ENCODE data around the gene EFNA1.

EFNA1 gene

DNA sequence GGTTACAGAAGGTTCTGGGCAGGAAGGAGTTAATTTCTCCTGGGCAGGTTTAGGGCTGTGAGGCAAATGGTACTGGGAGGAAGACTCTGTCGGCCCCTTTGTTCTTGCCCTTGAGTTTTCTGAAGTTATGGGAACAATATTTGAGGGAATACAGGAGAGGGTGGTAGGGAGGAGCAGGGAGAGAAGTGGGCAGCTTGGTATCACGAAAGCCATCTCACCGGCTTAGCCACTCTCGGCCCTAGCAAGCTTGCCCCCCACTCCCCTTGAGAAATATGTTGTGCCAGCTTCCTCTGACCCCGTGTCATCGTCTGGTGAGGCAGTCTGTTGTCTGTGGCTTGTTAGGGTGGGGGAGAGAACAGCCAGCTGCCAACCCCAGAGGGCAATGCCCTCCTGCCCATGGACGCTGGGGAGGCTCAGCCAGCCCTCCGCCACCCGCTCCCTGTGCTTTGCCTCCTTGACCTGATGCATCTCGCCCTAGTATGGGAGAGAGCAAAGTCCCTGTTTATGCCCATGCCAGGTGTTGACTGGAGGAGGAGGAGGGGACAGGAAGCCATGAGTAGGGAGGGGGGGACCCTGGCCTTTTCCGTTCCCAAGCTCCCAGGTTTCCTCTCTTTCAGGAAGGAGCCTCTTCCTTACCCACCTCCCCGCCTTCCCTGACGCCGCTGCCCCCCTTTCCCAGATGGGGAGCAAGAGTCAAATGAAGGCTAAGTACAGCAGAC is 1.2 kb downstream of the EFNA1 start:
- TF ChIP-seq POLR2A (IDR thresholded peaks at IDR 0.05; ENCODE audit: extremely low read depth, insufficient read length) = no peak
- TF ChIP-seq, protein P1, sequence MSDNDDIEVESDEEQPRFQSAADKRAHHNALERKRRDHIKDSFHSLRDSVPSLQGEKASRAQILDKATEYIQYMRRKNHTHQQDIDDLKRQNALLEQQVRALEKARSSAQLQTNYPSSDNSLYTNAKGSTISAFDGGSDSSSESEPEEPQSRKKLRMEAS (IDR thresholded peaks at IDR 0.05; ENCODE audit: low read depth, low read length) = no peak
- TF ChIP-seq MYC (IDR thresholded peaks at IDR 0.05; ENCODE audit: low read depth, low read length) = no peak
- TF ChIP-seq, protein P2, sequence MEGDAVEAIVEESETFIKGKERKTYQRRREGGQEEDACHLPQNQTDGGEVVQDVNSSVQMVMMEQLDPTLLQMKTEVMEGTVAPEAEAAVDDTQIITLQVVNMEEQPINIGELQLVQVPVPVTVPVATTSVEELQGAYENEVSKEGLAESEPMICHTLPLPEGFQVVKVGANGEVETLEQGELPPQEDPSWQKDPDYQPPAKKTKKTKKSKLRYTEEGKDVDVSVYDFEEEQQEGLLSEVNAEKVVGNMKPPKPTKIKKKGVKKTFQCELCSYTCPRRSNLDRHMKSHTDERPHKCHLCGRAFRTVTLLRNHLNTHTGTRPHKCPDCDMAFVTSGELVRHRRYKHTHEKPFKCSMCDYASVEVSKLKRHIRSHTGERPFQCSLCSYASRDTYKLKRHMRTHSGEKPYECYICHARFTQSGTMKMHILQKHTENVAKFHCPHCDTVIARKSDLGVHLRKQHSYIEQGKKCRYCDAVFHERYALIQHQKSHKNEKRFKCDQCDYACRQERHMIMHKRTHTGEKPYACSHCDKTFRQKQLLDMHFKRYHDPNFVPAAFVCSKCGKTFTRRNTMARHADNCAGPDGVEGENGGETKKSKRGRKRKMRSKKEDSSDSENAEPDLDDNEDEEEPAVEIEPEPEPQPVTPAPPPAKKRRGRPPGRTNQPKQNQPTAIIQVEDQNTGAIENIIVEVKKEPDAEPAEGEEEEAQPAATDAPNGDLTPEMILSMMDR (IDR thresholded peaks at IDR 0.05; ENCODE audit: low read depth, low read length) = no peak
- no peak for DNase-seq (ENCODE audit: low read depth)
- no peak overlapping the region for H3K4me3 ChIP-seq (ENCODE audit: low read depth, low read length)

DNA sequence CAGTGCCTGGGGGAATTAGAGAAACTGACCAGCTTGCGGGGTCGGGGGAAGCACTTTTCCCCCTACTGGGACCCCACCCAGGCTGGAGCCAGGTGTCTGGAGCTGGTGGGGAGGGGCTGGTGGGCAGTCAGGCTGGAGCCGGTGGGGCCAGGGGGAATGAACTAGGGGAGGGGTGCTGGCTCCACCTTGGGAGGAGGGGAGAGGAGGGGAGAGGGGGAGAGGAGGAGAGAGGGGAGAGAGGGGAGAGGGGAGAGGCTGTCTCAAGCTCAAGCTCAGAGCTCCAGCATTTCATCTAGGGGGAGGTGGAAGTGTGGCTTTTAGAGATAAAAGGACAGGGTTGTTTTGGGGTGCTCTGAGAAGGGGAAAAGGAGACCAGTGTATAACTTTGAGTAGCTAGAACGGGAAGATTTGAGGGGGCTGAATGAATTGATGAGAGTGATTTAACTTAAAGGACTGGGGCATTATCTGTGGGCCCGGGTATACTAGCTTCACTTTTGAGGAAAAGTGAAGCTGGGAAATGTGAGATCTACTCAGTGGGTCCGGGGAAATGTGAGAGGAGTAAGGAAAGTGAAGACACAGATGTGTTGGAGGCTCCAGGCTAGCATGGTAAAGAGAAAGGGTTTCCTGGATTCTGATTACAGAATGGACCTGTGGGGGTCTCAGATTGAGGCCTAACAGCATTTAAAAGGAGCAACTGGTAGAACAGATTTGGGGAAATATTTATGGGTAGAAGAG is 2.8 kb downstream of the EFNA1 start:
- DNase-seq (ENCODE audit: low read depth) = no peak
- no peak overlapping the region for H3K4me3 ChIP-seq (ENCODE audit: low read depth, low read length)
- TF ChIP-seq POLR2A (IDR thresholded peaks at IDR 0.05; ENCODE audit: extremely low read depth, insufficient read length) (no peak), MYC (IDR thresholded peaks at IDR 0.05; ENCODE audit: low read depth, low read length) (no peak)
- TF ChIP-seq, protein P1 (IDR thresholded peaks at IDR 0.05; ENCODE audit: low read depth, low read length) = no peak
- TF ChIP-seq, protein P2 (IDR thresholded peaks at IDR 0.05; ENCODE audit: low read depth, low read length) = no peak

DNA sequence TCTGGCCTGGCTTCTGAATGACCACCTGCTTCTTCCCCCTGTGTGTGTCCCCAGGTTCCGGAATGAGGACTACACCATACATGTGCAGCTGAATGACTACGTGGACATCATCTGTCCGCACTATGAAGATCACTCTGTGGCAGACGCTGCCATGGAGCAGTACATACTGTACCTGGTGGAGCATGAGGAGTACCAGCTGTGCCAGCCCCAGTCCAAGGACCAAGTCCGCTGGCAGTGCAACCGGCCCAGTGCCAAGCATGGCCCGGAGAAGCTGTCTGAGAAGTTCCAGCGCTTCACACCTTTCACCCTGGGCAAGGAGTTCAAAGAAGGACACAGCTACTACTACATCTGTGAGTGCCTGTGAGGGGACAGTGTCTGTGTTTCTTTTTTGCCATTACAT is 3.6 kb downstream of the EFNA1 start:
- no peak overlapping the region for H3K4me3 ChIP-seq (ENCODE audit: low read depth, low read length)
- DNase-seq (ENCODE audit: low read depth) = no peak
- TF ChIP-seq MYC (IDR thresholded peaks at IDR 0.05; ENCODE audit: low read depth, low read length) (no peak), POLR2A (IDR thresholded peaks at IDR 0.05; ENCODE audit: extremely low read depth, insufficient read length) (no peak)
- TF ChIP-seq, protein P1 (IDR thresholded peaks at IDR 0.05; ENCODE audit: low read depth, low read length) = no peak
- TF ChIP-seq, protein P2 (IDR thresholded peaks at IDR 0.05; ENCODE audit: low read depth, low read length) = no peak

DNA sequence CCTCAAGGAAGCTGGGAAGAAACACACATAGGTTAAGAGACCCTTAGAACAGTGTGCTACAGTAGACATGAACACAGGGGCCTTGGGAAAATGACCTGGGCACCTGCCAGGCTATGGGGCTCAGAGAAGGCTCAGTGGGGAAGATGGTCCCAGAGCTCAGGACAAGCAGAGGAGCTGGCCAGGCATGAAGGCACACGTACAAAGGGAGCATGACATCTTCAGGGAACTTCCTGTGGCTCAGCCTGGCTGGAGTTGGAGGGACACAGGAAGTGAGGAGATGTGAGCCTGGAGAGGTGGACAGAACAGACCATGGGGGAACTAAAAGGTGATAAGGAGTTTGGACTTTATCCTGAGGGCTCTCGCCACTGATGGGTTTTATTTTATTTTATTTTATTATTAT is 4.2 kb downstream of the EFNA1 start:
- no peak for DNase-seq (ENCODE audit: low read depth)
- H3K4me3 ChIP-seq (ENCODE audit: low read depth, low read length) = no peak overlapping the region
- TF ChIP-seq MYC (IDR thresholded peaks at IDR 0.05; ENCODE audit: low read depth, low read length) = no peak
- no peak for TF ChIP-seq POLR2A (IDR thresholded peaks at IDR 0.05; ENCODE audit: extremely low read depth, insufficient read length)
- TF ChIP-seq, protein P2 (IDR thresholded peaks at IDR 0.05; ENCODE audit: low read depth, low read length) = no peak
- TF ChIP-seq, protein P1 (IDR thresholded peaks at IDR 0.05; ENCODE audit: low read depth, low read length) = no peak

DNA sequence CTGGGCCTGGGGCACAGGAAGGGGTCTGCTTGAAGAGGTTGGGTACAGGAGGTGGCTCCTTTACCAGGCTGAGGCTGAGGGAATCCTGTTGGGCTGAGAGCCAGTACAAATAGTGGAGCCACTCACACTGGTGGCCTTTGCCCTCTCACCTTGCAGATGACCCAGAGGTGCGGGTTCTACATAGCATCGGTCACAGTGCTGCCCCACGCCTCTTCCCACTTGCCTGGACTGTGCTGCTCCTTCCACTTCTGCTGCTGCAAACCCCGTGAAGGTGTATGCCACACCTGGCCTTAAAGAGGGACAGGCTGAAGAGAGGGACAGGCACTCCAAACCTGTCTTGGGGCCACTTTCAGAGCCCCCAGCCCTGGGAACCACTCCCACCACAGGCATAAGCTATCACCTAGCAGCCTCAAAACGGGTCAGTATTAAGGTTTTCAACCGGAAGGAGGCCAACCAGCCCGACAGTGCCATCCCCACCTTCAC is 6.2 kb downstream of the EFNA1 start:
- no peak overlapping the region for H3K4me3 ChIP-seq (ENCODE audit: low read depth, low read length)
- DNase-seq (ENCODE audit: low read depth) = no peak
- TF ChIP-seq MYC (IDR thresholded peaks at IDR 0.05; ENCODE audit: low read depth, low read length) (no peak), POLR2A (IDR thresholded peaks at IDR 0.05; ENCODE audit: extremely low read depth, insufficient read length) (no peak)
- TF ChIP-seq, protein P1 (IDR thresholded peaks at IDR 0.05; ENCODE audit: low read depth, low read length) = no peak
- TF ChIP-seq, protein P2 (IDR thresholded peaks at IDR 0.05; ENCODE audit: low read depth, low read length) = no peak
